Gastroesophageal sphincter (tissue), 4 donors: Measurements from ENCODE around the gene MB21D2. TPM values are rescaled to one million over a fixed set of nuclear protein-coding genes. Genes with fewer than 3 reads are reported as not detected.

ENCODE experiments used
- ATAC-seq: fragments of 150-250 bp; one replicate; pipeline ENCODE4 v1.9.1; 2016; ENCODE audit warnings: mild to moderate bottlenecking, moderate library complexity
- H3K27ac ChIP-seq, 4 donors: fragments of 200-600 bp; sonication (generic) in 3 of 4; 1 replicate in 3 of 4; 2 replicates in 1 of 4; pipeline ENCODE4 v1.5.1; 2016 to 2019
- H3K27me3 ChIP-seq: fragments of 200-600 bp; sonication (generic); one replicate; pipeline ENCODE4 v1.5.1; 2019
- H3K36me3 ChIP-seq, 2 donors: fragments of 200-600 bp; sonication (generic); one replicate each; pipeline ENCODE4 v1.5.1; 2019; ENCODE audit warnings: control low read depth in 1 of 2
- H3K4me1 ChIP-seq, 3 donors: fragments of 200-600 bp; sonication (generic); 1 replicate in 2 of 3; 2 replicates in 1 of 3; pipeline ENCODE4 v1.5.1; 2016 to 2019; ENCODE audit warnings: control low read depth in 2 of 3
- H3K4me3 ChIP-seq, 2 donors: fragments of 200-600 bp; sonication (generic); one replicate each; pipeline ENCODE4 v1.5.1; 2019; ENCODE audit warnings: mild to moderate bottlenecking in 1 of 2, moderate library complexity in 1 of 2
- H3K9me3 ChIP-seq, 3 donors: fragments of 200-600 bp; sonication (generic); one replicate each; pipeline ENCODE4 v1.5.1; 2017 to 2019; ENCODE audit warnings: control low read depth in 2 of 3
- EP300 ChIP-seq: sonication (generic); formaldehyde crosslinking; IDR thresholded peaks from one replicate; pipeline ENCODE4 v1.6.1; 2017; ENCODE audit warnings: antibody characterized with exemption, mild to moderate bottlenecking
- POLR2A ChIP-seq, 2 donors: fragments of 450-650 bp; IDR thresholded peaks; one replicate each; pipeline ENCODE4 v1.6.1; 2017; ENCODE audit warnings: antibody characterized with exemption in 2 of 2, mild to moderate bottlenecking in 2 of 2, moderate library complexity in 1 of 2
- POLR2AphosphoS5 ChIP-seq: sonication (generic); formaldehyde crosslinking; IDR thresholded peaks from one replicate; pipeline ENCODE4 v1.6.1; 2017; ENCODE audit warnings: antibody characterized with exemption
- WGBS, 2 donors: methylation state at CpG; one replicate each; pipeline ENCODE4 v1.1.5; 2018; ENCODE audit warnings: low coverage in 1 of 2; 5-methylcytosine and 5-hydroxymethylcytosine counted together
- total RNA-seq, 4 donors: library from RNA; depleted of rRNA; stranded (reverse); fragments of >200 nt; gene quantifications; one replicate each; pipeline ENCODE4 v1.1.0, GENCODE V29; 2016
- TF ChIP-seq, protein P1 (sequence below), 4 experiments: fragments of 200-600 bp in 2 of 4; fragments of 450-650 bp in 2 of 4; sonication (generic) in 1 of 4; IDR thresholded peaks; one replicate each; pipeline ENCODE4 v1.5.1; 2017 to 2019; ENCODE audit warnings: antibody characterized with exemption in 4 of 4, mild to moderate bottlenecking in 2 of 4, moderate library complexity in 2 of 4

Gene MB21D2
- total RNA-seq, 4 donors from 2014 or later, result 7.0 to 11.5 (median 9.3) TPM

DNA sequence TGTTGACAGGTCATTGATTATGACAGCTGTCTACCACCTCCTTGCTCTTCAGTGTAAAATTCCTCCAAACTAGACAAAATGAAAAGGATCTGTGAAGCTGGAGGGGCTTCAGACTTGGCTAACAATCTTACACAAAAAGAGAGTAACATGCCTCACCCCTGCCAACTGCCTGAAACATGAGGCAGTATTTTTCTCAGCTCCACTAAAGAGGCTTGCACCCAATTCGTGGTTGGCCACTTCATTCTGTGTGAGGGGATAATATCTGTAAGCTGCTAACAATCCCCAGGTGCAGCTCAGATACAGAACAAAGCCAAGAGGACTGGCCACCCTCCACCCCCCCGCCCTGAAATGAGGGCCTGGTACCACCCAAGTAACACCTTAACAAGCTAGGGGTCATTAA is 2.8 kb downstream of the MB21D2 start:
- H3K27ac ChIP-seq, result no peak overlapping the region
- H3K4me1 ChIP-seq, result peaks cover 0 to 47% (median 2%) of the 10 kb centered on the region in 3 donors

DNA sequence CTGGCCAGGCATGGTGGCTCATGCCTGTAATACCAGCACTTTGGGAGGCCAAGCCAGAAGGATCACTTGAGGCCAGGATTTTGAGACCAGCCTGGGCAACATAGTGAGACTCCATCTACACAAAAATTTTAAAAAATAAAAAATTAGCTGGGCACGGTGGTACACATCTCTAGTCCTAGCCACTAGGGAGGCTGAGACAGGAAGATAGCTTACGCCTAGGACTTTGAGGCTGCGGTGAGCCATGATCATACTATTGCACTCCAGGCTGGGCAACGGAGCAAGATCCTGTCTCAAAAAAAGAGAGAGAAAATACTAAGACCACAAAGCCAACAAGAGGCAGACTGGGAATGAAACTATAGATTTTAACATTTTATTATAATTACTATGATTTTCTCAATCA is 4.1 kb downstream of the MB21D2 start:
- 89 to 97% methylated on average over 4 of the region's 4 CpGs for WGBS, 2 donors
- no peaks in the 10 kb centered on the region for H3K9me3 ChIP-seq
- H3K36me3 ChIP-seq, result no peaks in the 10 kb centered on the region
- H3K4me1 ChIP-seq, result peaks cover 0 to 40% (median 0%) of the 10 kb centered on the region in 3 donors
- H3K27me3 ChIP-seq, result no peaks in the 10 kb centered on the region
- no peak for ATAC-seq
- H3K27ac ChIP-seq, result no peak overlapping the region
- no peak overlapping the region for H3K4me3 ChIP-seq
- no peak for TF ChIP-seq POLR2A (IDR thresholded peaks at IDR 0.05)
- no peak for TF ChIP-seq EP300
- no peak for TF ChIP-seq POLR2AphosphoS5
- TF ChIP-seq, protein P1, sequence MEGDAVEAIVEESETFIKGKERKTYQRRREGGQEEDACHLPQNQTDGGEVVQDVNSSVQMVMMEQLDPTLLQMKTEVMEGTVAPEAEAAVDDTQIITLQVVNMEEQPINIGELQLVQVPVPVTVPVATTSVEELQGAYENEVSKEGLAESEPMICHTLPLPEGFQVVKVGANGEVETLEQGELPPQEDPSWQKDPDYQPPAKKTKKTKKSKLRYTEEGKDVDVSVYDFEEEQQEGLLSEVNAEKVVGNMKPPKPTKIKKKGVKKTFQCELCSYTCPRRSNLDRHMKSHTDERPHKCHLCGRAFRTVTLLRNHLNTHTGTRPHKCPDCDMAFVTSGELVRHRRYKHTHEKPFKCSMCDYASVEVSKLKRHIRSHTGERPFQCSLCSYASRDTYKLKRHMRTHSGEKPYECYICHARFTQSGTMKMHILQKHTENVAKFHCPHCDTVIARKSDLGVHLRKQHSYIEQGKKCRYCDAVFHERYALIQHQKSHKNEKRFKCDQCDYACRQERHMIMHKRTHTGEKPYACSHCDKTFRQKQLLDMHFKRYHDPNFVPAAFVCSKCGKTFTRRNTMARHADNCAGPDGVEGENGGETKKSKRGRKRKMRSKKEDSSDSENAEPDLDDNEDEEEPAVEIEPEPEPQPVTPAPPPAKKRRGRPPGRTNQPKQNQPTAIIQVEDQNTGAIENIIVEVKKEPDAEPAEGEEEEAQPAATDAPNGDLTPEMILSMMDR (IDR thresholded peaks at IDR 0.05), result no peak

More for the DNA sequence above, 2.8 kb downstream of the MB21D2 start:
- no peaks in the 10 kb centered on the region for H3K9me3 ChIP-seq
- no peaks in the 10 kb centered on the region for H3K27me3 ChIP-seq
- no peak for TF ChIP-seq EP300
- no peak for TF ChIP-seq POLR2AphosphoS5
- TF ChIP-seq POLR2A (IDR thresholded peaks at IDR 0.05), result no peak
- TF ChIP-seq, protein P1 (IDR thresholded peaks at IDR 0.05), result no peak
- H3K36me3 ChIP-seq, result no peaks in the 10 kb centered on the region
- 52% methylated on average over 2 of the region's 2 CpGs; no CpG with 5 or more reads in 1 of the 2 donors for WGBS, 2 donors
- H3K4me3 ChIP-seq, result no peak overlapping the region
- ATAC-seq, result no peak

DNA sequence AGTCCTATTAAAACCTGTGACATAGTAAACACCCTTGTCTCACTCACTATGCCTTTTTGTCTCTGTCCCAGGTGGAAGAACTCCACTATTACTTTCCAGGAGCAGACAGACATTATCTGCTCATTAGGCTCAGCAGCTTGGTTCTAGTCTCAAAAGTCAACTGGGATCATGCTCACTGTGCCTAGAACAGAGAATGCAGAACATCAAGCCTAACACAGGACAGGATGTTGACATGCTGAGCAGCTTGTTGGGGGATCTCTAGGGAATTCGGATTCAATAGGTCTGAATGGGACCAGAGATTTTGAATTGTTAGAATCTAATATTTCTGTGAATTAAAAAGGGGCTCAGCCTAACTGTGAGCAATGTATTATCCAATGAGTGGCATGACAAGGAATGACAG is 6.4 kb downstream of the MB21D2 start:
- Histone ChIP-seq H3K36me3 (no peaks in the 10 kb centered on the region), H3K27me3 (no peaks in the 10 kb centered on the region), H3K9me3 (no peaks in the 10 kb centered on the region), H3K4me3 (no peak overlapping the region), H3K27ac (no peak overlapping the region), H3K4me1 (peaks cover 0 to 44% (median 0%) of the 10 kb centered on the region in 3 donors)
- TF ChIP-seq POLR2A (IDR thresholded peaks at IDR 0.05), result no peak
- TF ChIP-seq, protein P1 (IDR thresholded peaks at IDR 0.05), result no peak
- no peak for TF ChIP-seq EP300
- no peak for TF ChIP-seq POLR2AphosphoS5
- WGBS, 2 donors, result 100% methylated on average over 1 of the region's 1 CpG; no CpG with 5 or more reads in 1 of the 2 donors
- no peak for ATAC-seq

DNA sequence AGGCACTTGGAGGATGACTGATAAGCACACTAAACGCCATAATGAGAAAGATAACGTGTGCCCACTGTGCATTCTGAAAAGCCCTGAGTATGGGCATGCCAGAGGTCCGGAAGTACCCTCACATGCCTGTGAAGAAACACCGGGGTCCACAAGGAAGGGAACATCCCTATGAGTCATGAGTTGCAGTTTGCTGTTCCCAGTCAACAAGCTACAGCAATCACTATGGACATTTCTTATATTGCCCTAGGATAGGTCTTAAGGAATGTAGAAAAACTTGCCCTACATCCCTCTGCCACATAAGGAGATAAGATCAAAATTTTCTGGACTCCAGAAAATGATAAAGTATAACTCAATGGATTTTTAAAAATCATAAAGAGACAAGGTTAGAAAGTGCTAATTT is 9.9 kb downstream of the MB21D2 start:
- no peak for TF ChIP-seq EP300
- TF ChIP-seq POLR2AphosphoS5, result no peak
- TF ChIP-seq POLR2A (IDR thresholded peaks at IDR 0.05), result no peak
- TF ChIP-seq, protein P1 (IDR thresholded peaks at IDR 0.05), result no peak
- no peak overlapping the region for H3K27ac ChIP-seq
- H3K36me3 ChIP-seq, result no peaks in the 10 kb centered on the region
- H3K4me1 ChIP-seq, result peaks cover 0 to 18% (median 0%) of the 10 kb centered on the region in 3 donors
- WGBS, 2 donors, result 67 to 70% methylated on average over 3 to 4 of the region's 4 CpGs
- H3K27me3 ChIP-seq, result no peaks in the 10 kb centered on the region
- H3K4me3 ChIP-seq, result no peak overlapping the region
- no peaks in the 10 kb centered on the region for H3K9me3 ChIP-seq
- no peak for ATAC-seq

DNA sequence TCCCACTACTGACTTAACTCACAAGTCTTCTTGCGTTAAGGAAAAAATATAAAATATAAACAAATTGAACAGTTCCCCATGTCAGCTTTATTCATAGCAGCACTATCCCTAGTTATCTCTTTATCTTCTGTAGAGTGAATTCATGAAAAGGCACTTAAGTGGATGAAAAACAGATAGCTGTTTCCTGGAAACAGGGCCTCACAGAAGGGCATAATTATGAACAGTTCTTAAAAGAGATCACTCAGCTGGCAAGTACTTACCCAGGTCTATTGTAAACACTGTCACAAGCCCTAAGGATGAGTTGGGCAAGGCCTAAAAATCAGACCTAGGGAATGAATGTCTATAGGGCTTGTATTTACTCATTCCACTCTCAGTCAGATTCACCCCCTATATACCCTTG is 10.7 kb downstream of the MB21D2 start:
- no peaks in the 10 kb centered on the region for H3K9me3 ChIP-seq
- no peaks in the 10 kb centered on the region for H3K27me3 ChIP-seq
- H3K36me3 ChIP-seq, result no peaks in the 10 kb centered on the region
- 20 to 50% methylated on average over 1 of the region's 1 CpG for WGBS, 2 donors
- peaks cover 0 to 22% (median under 1%) of the 10 kb centered on the region in 3 donors for H3K4me1 ChIP-seq
- TF ChIP-seq POLR2A (IDR thresholded peaks at IDR 0.05) (no peak), POLR2AphosphoS5 (no peak), EP300 (no peak)
- TF ChIP-seq, protein P1 (IDR thresholded peaks at IDR 0.05), result no peak
- H3K4me3 ChIP-seq, result no peak overlapping the region
- no peak for ATAC-seq
- no peak overlapping the region for H3K27ac ChIP-seq
